Measurements from ENCODE around the gene ZNF367.

DNA sequence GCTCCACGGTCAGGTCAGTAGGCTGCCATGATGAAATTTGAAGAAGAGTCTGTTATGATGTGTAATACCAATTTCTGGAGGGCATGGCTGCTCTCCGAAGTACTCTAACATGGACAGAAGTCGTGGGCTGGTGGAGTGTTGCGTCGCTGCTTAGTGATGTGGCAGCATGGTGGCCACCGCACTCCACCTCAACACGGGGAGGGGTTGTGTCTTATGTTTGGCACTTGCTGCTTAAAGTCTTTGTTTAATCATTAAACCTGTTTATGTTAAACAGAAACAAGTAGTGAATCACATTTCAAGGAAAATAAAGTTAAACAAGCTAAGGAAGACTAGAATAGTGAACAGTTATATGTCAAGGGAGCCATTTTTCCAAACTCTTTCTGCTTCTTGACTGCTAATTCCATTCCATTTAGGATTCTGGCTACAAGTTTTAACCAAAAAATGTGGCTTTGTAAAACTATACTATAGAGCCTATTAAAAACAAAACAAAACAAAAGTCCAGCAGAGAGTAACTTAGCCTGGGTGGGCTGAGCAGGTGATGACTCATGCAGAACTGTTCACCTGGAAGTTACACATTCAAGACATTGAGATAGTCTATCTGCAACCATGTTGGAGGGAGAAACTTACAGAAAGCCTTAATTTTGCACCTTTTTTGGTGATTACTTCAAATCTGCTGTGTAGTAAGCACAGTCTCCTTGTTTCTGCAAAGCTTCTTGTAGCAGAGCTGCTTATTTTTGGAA is 41.3 kb upstream of the ZNF367 start:
- TF ChIP-seq, protein P1, sequence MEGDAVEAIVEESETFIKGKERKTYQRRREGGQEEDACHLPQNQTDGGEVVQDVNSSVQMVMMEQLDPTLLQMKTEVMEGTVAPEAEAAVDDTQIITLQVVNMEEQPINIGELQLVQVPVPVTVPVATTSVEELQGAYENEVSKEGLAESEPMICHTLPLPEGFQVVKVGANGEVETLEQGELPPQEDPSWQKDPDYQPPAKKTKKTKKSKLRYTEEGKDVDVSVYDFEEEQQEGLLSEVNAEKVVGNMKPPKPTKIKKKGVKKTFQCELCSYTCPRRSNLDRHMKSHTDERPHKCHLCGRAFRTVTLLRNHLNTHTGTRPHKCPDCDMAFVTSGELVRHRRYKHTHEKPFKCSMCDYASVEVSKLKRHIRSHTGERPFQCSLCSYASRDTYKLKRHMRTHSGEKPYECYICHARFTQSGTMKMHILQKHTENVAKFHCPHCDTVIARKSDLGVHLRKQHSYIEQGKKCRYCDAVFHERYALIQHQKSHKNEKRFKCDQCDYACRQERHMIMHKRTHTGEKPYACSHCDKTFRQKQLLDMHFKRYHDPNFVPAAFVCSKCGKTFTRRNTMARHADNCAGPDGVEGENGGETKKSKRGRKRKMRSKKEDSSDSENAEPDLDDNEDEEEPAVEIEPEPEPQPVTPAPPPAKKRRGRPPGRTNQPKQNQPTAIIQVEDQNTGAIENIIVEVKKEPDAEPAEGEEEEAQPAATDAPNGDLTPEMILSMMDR (IDR thresholded peaks at IDR 0.05), result no peak
- no peak for TF ChIP-seq EZH2 (IDR thresholded peaks at IDR 0.05)
- no peak for TF ChIP-seq EZH2phosphoT487 (IDR thresholded peaks at IDR 0.05)
